ENCODE measurements around the gene CHST11. TPM values are rescaled to one million over a fixed set of nuclear protein-coding genes. Genes with fewer than 3 reads are reported as not detected.
"Not testable (repeated sequence)": the region's sequence is repeated elsewhere in the genome, so short reads cannot be mapped to it uniquely, and the experiment has no call there.

CHST11 gene
- total RNA-seq, 1 experiment from 2014 or later = 0.25 TPM

- TF ChIP-seq CTCF (IDR thresholded peaks at IDR 0.05; ENCODE audit: insufficient read depth in 1 of 2, low read depth in 1 of 2, low read length in 1 of 2, severe bottlenecking in 1 of 2, unreplicated experiment in 1 of 2) = no peak
- no peak for DNase-seq
- Histone ChIP-seq H3K27me3 (replicated peaks; ENCODE audit: control insufficient read depth, insufficient read depth, low read length) (no peaks in the 10 kb centered on the region), H3K36me3 (ENCODE audit: control insufficient read depth, insufficient read depth, low read length) (no peaks in the 10 kb centered on the region), H3K9me3 (no peaks in the 10 kb centered on the region), H3K4me1 (no peaks in the 10 kb centered on the region), H3K4me3 (ENCODE audit: low read depth, low read length) (no peak overlapping the region)
- no TSS peak for BruUV-seq (replicated peaks)
- H3K27me3 Mint-ChIP-seq (ENCODE audit: insufficient read depth, unreplicated experiment) = no peaks in the 10 kb centered on the region
- H3K36me3 Mint-ChIP-seq (ENCODE audit: insufficient read depth, unreplicated experiment) = no peaks in the 10 kb centered on the region
- no peaks in the 10 kb centered on the region for H3K4me1 Mint-ChIP-seq (ENCODE audit: low read depth, unreplicated experiment)
- no peaks in the 10 kb centered on the region for H3K9me3 Mint-ChIP-seq (ENCODE audit: unreplicated experiment)
- H3K4me3 Mint-ChIP-seq (ENCODE audit: unreplicated experiment) = no peak overlapping the region
- intact Hi-C loops (cut with micrococcal nuclease; ENCODE audit: unreplicated experiment) = no loop called here
- CTCF ChIA-PET = no interaction called here
- POLR2A ChIA-PET = no interaction called here
- H3K27ac Mint-ChIP-seq (ENCODE audit: unreplicated experiment) = no peak overlapping the region
Measured at GRCh38 chr12:104611671-104612070, 154.9 kb downstream of the CHST11 start.

- H3K27me3 ChIP-seq (replicated peaks; ENCODE audit: control insufficient read depth, insufficient read depth, low read length); POLR2A ChIA-PET; H3K4me1 ChIP-seq; H3K27ac Mint-ChIP-seq (ENCODE audit: unreplicated experiment); H3K4me3 ChIP-seq (ENCODE audit: low read depth, low read length); H3K9me3 Mint-ChIP-seq (ENCODE audit: unreplicated experiment); H3K27me3 Mint-ChIP-seq (ENCODE audit: insufficient read depth, unreplicated experiment); H3K9me3 ChIP-seq; H3K4me3 Mint-ChIP-seq (ENCODE audit: unreplicated experiment); H3K4me1 Mint-ChIP-seq (ENCODE audit: low read depth, unreplicated experiment); H3K36me3 ChIP-seq (ENCODE audit: control insufficient read depth, insufficient read depth, low read length); CTCF ChIA-PET; H3K36me3 Mint-ChIP-seq (ENCODE audit: insufficient read depth, unreplicated experiment); intact Hi-C loops (cut with micrococcal nuclease; ENCODE audit: unreplicated experiment); BruUV-seq (replicated peaks); DNase-seq: not testable (repeated sequence)
Measured at GRCh38 chr12:104613372-104613771, 156.6 kb downstream of the CHST11 start.

GRCh38 chr12:104615048-104615561 is 158.4 kb downstream of the CHST11 start:
- intact Hi-C loops (cut with micrococcal nuclease; ENCODE audit: unreplicated experiment) = no loop called here
- Mint-ChIP-seq H3K27me3 (ENCODE audit: insufficient read depth, unreplicated experiment) (no peaks in the 10 kb centered on the region), H3K4me3 (ENCODE audit: unreplicated experiment) (no peak overlapping the region), H3K9me3 (ENCODE audit: unreplicated experiment) (no peaks in the 10 kb centered on the region), H3K4me1 (ENCODE audit: low read depth, unreplicated experiment) (no peaks in the 10 kb centered on the region), H3K36me3 (ENCODE audit: insufficient read depth, unreplicated experiment) (no peaks in the 10 kb centered on the region), H3K27ac (ENCODE audit: unreplicated experiment) (no peak overlapping the region)
- Histone ChIP-seq H3K4me1 (no peaks in the 10 kb centered on the region), H3K36me3 (ENCODE audit: control insufficient read depth, insufficient read depth, low read length) (no peaks in the 10 kb centered on the region), H3K27me3 (replicated peaks; ENCODE audit: control insufficient read depth, insufficient read depth, low read length) (no peaks in the 10 kb centered on the region), H3K4me3 (ENCODE audit: low read depth, low read length) (no peak overlapping the region), H3K9me3 (no peaks in the 10 kb centered on the region)
- ChIA-PET CTCF (no interaction called here), POLR2A (no interaction called here)
- no peak for TF ChIP-seq CTCF (IDR thresholded peaks at IDR 0.05; ENCODE audit: insufficient read depth in 1 of 2, low read depth in 1 of 2, low read length in 1 of 2, severe bottlenecking in 1 of 2, unreplicated experiment in 1 of 2)
- no TSS peak for BruUV-seq (replicated peaks)
- no peak for DNase-seq

- no TSS peak for BruUV-seq (replicated peaks)
- intact Hi-C loops (cut with micrococcal nuclease; ENCODE audit: unreplicated experiment) = no loop called here
- Mint-ChIP-seq H3K4me1 (ENCODE audit: low read depth, unreplicated experiment) (no peaks in the 10 kb centered on the region), H3K27ac (ENCODE audit: unreplicated experiment) (no peak overlapping the region), H3K36me3 (ENCODE audit: insufficient read depth, unreplicated experiment) (no peaks in the 10 kb centered on the region), H3K4me3 (ENCODE audit: unreplicated experiment) (no peak overlapping the region), H3K27me3 (ENCODE audit: insufficient read depth, unreplicated experiment) (peaks cover under 1% of the 10 kb centered on the region), H3K9me3 (ENCODE audit: unreplicated experiment) (no peaks in the 10 kb centered on the region)
- no peak for TF ChIP-seq CTCF (IDR thresholded peaks at IDR 0.05; ENCODE audit: insufficient read depth in 1 of 2, low read depth in 1 of 2, low read length in 1 of 2, severe bottlenecking in 1 of 2, unreplicated experiment in 1 of 2)
- Histone ChIP-seq H3K27me3 (replicated peaks; ENCODE audit: control insufficient read depth, insufficient read depth, low read length) (no peaks in the 10 kb centered on the region), H3K4me3 (ENCODE audit: low read depth, low read length) (no peak overlapping the region), H3K36me3 (ENCODE audit: control insufficient read depth, insufficient read depth, low read length) (no peaks in the 10 kb centered on the region), H3K4me1 (no peaks in the 10 kb centered on the region), H3K9me3 (no peaks in the 10 kb centered on the region)
- ChIA-PET POLR2A (no interaction called here), CTCF (no interaction called here)
- no peak for DNase-seq
Measured at GRCh38 chr12:104618691-104619090, 161.9 kb downstream of the CHST11 start.

Data from Caco-2 (cell line).